Measurements from ENCODE around the gene PSTPIP1.

DNA sequence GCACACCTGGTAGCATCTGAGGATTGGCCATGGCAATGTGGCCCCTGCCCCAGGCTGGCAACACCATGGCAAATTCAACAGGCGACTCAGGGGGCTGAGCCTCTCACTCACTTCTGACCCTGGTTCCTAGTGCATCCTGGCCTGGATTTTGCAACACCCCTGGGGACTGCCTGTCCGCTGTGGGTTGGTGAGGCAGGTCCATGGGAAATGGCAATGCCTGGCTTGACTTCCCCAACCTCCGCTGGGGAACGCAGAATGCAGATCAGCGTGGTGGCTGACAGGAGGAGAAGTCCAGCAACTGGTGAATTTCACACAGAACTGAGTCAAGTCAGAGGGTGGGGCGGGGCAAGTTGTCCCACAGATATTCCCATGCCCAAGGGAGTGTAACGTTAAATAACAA lies 3.9 kb upstream of the PSTPIP1 start:
- TF ChIP-seq PPARA (CRISPR knock-in tag; IDR thresholded peaks at IDR 0.05; ENCODE audit: borderline replicate concordance) = no peak
- TF ChIP-seq ZFP3 (CRISPR knock-in tag; IDR thresholded peaks at IDR 0.05) = no peak
- no peak for TF ChIP-seq CREB5 (CRISPR knock-in tag; IDR thresholded peaks at IDR 0.05; ENCODE audit: low read depth)

Measured in SK-N-SH treated with all-trans-retinoic acid at 6 μM for 48 hours (cell line).